G401.6 (cell line): ENCODE data around the gene OR1K1.
"Not testable (repeated sequence)": the region's sequence is repeated elsewhere in the genome, so short reads cannot be mapped to it uniquely, and the experiment has no call there.

Experiments used
- FAIRE-seq: peaks from 2 replicates; lab custom pipeline; 2012; peaks lifted over from hg19 to GRCh38; lab: Jason Lieb, UNC

OR1K1 gene, protein sequence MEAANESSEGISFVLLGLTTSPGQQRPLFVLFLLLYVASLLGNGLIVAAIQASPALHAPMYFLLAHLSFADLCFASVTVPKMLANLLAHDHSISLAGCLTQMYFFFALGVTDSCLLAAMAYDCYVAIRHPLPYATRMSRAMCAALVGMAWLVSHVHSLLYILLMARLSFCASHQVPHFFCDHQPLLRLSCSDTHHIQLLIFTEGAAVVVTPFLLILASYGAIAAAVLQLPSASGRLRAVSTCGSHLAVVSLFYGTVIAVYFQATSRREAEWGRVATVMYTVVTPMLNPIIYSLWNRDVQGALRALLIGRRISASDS

DNA sequence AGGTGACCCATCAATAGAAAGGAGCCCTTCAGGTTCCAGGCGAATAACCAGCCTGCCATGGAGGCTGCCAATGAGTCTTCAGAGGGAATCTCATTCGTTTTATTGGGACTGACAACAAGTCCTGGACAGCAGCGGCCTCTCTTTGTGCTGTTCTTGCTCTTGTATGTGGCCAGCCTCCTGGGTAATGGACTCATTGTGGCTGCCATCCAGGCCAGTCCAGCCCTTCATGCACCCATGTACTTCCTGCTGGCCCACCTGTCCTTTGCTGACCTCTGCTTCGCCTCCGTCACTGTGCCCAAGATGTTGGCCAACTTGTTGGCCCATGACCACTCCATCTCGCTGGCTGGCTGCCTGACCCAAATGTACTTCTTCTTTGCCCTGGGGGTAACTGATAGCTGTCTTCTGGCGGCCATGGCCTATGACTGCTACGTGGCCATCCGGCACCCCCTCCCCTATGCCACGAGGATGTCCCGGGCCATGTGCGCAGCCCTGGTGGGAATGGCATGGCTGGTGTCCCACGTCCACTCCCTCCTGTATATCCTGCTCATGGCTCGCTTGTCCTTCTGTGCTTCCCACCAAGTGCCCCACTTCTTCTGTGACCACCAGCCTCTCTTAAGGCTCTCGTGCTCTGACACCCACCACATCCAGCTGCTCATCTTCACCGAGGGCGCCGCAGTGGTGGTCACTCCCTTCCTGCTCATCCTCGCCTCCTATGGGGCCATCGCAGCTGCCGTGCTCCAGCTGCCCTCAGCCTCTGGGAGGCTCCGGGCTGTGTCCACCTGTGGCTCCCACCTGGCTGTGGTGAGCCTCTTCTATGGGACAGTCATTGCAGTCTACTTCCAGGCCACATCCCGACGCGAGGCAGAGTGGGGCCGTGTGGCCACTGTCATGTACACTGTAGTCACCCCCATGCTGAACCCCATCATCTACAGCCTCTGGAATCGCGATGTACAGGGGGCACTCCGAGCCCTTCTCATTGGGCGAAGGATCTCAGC is at the start of gene OR1K1:
Gene OR1K1 (plus strand): TSS at position 58 of the 995 bp plus-strand sequence. CDS start 0 bp downstream, at position 58.
- FAIRE-seq = no peak

DNA sequence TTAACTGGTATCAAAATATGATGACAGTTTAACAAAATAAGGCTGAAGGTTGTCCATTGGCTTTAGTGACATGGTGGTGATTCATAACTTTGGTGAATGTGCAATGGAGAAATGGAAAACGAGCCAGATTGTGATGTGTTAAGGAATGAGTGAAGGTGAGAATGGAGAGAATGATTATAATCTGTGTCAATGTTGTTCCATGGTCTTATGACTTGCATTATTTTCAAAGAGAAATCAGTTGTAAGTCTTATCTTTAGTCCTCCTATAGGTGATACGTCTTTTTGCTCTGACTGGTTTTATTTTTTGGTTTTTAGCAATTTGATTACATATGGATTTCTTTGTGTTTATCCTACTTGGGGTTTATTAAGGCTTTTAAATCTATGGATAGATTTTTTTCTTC is 45.1 kb upstream of the OR1K1 start:
- no peak for FAIRE-seq

DNA sequence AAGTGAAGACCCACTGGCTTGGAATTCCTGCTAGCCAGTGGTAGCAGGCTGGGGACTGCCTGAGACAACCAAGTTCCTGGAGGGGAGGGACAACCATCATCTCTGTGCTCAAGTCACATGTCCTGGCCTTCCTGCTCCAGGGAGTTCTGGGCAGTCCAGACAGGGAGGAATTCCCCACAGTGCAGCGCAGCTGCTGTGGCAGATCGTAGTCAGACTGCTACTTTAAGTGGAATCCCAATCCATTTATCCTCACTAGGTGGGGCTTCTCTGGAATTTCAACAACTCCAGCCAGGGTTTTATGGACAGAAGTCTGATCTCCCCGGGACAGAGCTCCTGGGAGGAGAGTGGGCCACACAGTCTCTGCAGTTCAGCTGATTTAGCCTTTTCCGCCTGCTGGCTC is 32.1 kb upstream of the OR1K1 start:
- no peak for FAIRE-seq

DNA sequence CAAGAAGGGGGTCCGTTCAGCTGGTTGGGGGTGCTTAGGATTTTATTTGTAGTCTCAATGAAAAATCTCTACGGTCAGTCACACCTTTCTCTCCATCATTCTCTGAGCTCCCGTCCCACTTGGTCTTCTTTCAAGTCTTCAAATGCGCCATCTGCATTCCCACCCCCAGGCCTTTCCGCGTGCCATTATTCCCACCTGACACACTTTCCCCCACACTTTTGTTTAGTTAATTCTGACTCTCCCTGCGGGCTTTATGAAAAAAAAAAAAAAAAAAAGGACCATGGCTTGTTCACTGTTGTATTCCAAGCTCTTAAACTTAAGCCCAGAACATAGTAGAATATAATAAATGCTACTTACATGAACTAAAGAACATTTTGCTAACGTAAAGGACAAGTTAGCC is 22.9 kb upstream of the OR1K1 start:
- FAIRE-seq = no peak

DNA sequence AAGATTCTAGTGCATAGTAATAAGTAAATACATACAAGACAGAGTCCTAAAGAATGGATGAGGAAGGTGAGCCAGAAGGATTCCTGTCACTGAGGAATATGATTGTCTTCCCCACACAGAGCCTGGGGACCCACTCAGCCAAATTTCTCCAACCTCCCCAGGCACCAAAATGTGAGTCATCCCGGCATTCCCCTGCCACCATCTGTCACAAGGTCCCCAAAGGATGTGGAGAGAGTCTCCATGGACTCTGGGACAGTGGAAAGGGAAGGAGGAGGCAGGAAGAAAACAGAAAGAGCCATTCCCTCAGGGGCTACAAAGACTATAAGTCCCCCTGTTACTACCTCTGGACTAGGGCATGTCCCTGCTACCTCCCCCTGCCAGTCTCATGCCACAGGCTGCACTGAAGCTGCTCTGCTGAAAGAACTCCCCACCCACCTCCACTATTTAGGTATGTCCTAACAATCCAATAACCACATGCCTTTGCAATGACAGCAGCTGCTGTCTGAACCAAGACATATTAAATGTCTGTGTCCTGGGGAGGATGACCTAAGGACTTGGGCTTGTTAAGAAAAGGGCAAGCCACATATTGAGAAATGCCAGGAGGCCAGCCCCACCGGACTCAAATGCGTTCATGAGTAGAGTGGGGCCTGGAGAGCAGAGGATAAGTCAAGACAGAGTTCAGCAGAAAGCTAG is 21.8 kb upstream of the OR1K1 start:
- no peak for FAIRE-seq

DNA sequence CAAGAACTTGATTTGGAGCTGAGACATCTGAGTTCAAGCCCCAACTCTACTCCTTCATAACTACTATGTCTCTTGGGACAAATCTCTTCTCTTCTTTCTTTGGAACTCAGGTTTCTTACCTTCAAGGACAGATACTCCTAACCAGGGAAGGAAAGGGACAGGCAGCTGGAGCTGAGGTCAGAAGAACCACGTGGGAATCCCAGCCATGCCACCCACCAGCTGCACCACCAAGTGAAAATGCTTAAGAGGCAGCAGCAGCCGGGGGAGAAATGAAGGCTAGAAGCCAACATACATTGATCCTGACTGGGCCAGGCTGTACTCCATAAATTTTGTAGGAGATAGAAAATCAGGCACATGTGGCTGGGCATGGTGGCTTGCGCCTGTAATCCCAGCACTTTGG is 20.7 kb upstream of the OR1K1 start:
- no peak for FAIRE-seq

DNA sequence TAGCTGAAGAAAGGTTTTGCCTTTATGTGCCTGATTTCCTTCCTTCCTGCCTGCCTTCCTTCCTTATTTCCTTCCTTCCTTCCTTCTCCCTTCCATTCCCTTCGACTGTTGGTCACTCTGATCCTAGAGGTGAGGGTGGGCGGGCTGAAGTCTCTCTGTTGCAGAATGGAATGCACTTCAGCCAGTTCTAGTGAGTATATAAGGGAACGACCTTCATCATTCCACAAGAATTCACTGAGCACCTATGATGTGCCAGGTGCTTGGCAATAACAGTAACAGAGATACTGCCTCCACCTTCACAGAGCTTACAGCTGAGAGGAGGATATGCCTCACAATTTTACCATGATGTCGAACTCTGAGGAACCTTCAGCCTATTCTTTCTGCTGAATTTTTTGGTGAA is 19.9 kb upstream of the OR1K1 start:
- no peak for FAIRE-seq

DNA sequence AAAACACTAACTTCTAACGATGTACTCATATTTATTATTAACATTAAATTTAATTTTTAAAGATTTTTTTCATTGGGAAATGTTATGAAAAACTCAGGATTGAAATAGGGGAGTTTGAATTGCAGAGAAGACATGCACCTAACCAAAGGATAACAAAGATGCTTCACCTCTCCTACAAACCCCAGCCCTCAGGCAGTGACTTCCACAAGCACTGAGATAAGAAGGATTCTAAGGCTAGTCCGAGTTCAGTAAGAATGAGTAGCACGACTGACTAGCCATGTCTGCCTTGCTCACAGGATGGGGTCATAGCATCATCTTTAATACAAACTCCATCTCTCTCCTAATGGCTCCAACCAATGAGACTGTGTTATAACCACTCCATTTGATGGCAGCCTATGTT is 18.3 kb upstream of the OR1K1 start:
- no peak for FAIRE-seq

DNA sequence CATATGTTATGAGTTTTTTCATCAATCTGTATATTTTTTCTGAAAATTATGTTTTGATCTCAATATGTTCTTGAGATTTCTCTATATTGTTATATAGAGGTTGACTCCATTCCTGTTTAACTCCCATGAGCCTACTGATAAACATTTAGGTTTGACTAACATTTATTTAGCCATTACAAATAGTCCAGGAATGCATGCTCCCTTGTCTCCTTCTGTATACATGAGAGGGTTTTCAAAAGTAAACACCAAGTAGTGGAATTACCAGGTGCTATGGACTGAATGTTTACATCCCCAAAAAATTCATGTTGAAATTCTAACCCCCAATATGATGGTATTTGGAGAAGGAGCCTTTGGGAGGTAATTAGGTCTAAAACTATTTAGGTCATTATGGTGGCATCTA is 14.7 kb upstream of the OR1K1 start:
- no peak for FAIRE-seq

DNA sequence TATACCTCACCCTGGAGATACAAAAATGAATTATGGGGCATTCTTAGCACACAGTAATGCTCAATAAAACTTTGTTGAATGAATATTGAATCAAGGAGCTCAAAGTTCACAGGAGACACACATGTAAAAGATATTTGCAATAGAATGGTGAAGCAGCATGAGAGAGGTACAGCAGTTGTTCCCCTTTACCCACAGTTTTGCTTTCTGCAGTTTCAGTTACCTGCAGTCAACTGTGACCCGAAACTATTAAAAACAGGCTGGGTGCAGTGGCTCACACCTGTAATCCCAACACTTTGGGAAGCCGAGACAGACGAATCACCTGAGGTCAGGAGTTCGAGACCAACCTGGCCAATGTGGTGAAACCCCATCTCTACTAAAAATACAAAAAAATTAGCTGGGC is 13.6 kb upstream of the OR1K1 start:
- FAIRE-seq = no peak

DNA sequence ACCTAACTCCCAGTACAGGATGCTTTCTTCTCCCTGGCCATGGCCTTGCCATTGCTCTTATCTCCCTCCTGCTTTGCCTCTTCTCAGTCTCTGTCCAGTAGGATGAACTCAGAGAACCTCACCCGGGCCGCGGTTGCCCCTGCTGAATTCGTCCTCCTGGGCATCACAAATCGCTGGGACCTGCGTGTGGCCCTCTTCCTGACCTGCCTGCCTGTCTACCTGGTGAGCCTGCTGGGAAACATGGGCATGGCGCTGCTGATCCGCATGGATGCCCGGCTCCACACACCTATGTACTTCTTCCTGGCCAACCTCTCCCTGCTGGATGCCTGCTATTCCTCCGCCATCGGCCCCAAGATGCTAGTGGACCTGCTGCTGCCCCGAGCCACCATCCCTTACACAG is 11.1 kb upstream of the OR1K1 start, which contains the start of gene OR5C1:
Gene OR5C1 (plus strand): TSS at position 103 of the 400 bp plus-strand sequence. CDS start 0 bp downstream, at position 103.
- no peak for FAIRE-seq

DNA sequence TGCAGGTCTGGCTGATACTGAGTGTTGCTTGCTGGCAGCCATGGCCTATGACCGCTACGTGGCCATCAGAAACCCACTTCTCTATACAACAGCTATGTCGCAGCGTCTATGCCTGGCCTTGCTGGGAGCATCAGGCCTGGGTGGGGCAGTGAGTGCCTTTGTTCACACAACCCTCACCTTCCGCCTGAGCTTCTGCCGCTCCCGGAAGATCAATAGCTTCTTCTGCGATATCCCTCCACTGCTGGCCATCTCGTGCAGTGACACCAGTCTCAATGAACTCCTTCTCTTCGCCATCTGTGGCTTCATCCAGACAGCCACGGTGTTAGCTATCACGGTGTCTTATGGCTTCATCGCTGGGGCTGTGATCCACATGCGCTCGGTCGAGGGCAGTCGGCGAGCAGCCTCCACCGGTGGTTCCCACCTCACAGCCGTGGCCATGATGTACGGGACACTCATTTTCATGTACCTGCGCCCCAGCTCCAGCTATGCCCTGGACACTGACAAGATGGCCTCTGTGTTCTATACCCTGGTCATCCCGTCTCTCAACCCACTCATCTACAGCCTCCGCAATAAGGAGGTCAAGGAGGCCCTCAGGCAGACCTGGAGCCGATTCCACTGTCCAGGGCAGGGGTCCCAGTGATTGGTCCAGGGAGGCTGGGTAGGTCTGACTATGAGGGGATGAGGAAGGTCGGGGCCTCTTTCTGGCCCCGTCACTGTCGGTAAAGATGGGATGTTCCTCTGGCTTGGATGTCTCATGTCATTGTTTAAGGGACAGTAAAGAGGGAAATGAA is 10.5 kb upstream of the OR1K1 start:
- FAIRE-seq = no peak

DNA sequence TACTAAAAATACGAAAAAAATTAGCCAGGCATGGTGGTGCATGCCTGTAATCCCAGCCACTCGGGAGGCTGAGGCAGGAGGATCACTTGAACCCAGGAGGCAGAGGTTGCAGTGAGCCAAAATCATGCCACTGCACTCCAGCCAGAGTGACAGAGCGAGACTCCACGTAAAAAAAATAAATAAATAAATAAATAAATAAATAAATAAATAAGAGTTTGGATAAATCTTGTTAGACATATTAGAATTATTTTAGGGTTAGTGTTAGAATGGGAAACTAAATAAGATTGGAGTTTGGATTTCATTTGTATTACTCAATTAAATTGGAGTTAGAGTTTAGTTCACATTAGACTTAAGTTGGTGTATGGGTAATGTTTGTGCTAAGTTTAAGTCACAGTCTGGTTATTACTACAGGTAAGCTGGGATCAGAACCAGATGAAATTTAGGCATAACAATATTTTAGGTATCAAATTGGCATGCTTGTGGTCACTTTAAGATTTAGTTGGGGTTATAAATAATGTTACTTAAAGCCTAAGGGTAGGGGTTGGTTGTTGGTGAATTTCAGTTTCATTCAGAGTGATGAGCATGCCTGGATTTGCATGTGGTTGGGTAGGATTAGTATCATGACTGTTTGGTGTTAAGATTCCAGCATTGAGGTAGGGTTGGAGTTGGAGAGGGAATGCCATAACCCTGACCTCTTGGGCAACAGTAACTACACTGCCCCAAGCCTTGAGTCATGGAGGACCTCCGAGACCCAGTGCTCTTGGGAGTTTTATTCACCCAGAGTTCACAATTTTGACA is 7.9 kb upstream of the OR1K1 start:
- no peak for FAIRE-seq

DNA sequence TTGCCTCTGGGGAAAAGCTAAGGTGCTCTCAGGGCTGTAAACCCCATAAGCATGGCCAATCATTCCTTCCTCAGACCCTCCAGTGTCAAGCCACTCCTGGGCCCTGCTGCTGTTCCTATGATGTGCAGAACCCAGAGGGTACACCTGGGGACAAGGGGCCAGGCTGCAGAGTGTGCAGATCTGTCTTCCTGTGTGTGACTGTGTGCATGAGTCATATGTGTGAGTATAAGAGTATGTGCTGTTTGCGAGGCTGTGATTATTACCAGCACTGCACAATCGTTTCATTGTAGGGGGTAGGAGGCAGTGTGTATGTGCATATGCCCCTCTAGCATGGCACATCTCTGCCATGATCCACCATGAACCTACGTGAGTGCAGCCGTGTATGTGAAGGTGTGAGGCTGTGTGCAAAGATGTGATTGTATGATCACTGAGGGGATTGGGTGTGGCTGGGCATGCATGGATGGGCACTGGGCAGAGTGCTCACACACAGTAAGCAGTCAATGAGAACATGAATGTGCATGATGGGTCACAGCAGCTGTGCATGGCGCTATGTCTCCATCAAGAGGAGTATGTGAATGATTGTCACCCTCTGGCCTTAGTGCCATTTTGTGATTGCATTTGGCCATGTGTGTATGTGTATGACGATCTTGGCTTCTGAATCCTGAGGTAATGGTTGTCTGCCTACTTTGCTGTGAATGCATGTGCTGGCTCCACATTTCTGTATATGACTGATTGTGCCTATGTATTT is 2.4 kb upstream of the OR1K1 start:
- no peak for FAIRE-seq

DNA sequence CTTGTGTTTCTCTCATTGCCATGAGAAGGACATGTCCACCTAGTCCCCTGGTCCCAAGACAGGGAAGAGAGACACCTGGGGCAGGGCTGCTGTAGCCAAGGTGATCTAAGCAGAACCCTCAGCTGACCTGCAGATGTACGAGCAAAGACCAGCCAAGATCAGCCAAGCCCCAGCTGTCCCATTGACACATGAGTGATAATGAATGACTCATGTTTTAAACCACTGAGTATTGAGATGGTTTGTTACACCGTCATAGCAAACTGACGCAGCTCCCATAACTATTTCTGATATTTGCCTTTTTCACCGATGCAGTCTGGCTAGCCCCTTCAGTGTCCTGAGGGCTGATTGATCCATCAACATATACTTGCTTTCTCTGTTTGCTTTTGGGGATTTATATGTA is 6.7 kb downstream of the OR1K1 start:
- FAIRE-seq = no peak

DNA sequence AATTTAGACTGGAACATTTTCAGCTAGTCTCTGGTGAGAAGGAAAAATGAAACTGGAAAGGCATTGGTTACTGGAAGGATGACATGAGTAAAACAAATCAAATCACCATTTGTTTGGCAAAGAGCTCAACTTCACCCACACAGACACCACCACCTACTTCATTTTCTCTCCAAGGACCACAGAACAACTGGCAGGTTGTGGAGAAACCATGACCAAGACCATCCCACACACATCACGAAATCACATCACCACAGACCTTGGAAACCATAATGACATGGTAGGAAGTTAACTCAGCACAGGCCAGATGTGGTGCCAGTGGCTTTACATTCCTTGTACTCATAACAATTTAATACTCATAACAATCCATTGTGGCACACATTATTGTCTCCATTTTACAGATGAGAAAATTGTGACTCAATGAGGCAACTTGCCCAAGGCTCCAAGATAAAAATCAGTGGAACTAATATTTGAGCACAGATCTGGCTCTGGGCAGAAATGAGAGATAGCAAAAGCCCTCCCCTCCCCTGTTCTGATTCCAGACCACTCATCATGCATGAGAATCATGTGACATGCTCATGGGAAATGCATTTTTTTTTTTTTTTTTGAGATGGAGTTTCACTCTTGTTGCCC is 7.5 kb downstream of the OR1K1 start:
- FAIRE-seq = no peak

DNA sequence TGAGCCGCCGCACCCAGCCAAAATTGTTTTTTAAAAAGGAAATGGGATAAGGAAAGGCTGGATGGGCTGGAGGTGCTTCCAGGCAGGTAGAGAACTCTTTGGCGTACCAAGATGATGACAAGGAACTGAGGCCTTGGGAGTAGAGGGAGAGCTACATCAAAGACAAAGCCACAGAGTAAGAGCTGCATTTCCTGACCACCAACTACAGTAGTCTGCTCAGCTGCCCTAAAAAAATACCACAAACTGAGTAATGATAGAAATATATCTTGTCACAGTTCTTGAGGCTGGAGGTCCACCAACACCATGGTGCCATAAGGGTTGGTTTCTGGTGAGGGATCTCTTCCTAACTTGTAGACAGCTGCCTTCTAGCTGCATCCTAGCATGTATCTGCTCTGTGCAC is 8.2 kb downstream of the OR1K1 start:
- FAIRE-seq = no peak

DNA sequence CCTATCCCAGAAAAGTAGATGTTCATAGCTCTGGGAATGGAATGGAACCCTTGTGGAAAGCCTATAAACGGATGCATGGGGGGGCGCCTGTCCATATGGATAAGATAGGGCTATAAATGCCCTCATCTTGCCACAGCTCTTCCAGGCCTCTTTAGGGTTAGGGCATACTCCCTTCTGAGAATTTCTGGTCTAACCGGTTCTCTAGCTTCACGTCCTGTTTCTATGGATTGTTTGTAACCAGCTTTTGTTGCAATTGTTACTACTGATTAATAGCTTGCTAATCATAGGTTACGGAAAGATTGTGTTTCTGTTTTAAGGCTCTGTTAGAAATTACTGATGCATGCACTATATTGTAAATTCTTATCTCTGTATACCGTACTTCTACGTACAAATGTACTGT is 9.3 kb downstream of the OR1K1 start:
- not testable (repeated sequence) for FAIRE-seq

DNA sequence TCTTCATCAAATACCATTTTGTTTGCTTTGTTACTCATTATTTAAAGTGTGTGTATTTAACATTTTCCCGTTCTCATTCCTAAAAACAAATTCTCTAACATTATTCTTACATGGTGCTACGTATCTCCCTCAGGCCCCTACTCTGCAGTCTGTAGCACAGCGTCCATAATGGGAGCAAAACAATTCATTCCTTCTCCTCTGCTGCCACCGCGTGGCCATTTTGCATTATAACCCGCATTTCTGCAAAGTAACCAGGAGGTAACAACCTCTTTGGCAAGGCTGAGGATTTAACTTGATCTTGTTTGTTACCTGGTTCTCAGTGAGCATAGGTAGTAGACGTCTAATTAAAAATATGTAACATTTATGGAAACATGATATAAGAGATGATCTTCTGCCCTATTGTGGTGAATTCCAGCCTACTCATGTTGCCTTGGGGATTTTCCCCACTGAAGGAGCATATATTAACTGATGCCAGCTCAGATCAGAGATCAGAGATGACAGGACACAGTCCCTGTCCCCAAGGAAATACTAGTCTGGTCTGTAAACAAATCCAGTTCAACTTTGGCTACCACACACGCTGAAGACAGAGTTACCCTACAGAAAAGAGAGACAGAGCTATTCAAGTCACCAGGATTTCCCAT is 10.5 kb downstream of the OR1K1 start:
- peak; percentile 98 for FAIRE-seq
